ENCODE data around the gene IFI30. TPM values are rescaled to one million over a fixed set of nuclear protein-coding genes. Genes with fewer than 3 reads are reported as not detected.

The IFI30 gene
- total RNA-seq, 1 experiment from 2014 or later = 35.8 TPM

DNA sequence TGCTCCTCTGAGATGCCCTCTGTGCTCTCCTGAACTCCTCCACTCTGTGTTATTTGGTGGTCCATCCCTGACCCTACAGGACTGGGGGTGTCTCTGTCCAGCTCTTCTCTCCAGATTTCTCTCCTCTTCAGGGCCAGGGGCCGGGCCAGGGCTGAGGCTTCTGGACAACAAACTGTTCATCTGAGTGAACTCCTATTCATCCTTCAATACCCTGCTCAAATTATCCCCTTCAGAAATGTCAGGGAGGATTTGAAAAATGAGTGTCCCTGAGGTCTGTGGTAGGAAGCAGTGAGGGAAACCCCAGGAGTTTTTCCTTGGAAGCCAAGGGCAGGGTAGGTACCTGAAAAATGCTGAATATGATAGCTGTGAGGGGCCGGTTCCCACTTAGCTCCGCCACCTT is 45.0 kb downstream of the IFI30 start:
- H3F3A ChIP-seq (ENCODE audit: insufficient read depth, low read depth) = peaks cover 30% of the 10 kb centered on the region
- no peaks in the 10 kb centered on the region for H3K27me3 ChIP-seq (ENCODE audit: insufficient read depth, low read depth)
- no peak overlapping the region for H3K4me2 ChIP-seq
- ChIA-PET POLR2A (ENCODE audit: unreplicated experiment) (no interaction called here), CTCF (no interaction called here)
- intact Hi-C loops (cut with micrococcal nuclease; ENCODE audit: unreplicated experiment) = no loop called here
- no peaks in the 10 kb centered on the region for H3K9me2 ChIP-seq (ENCODE audit: insufficient read depth)
- no TSS peak for BruUV-seq (replicated peaks)
- TF ChIP-seq EZH2 (IDR thresholded peaks at IDR 0.05; ENCODE audit: low read depth) = no peak
- TF ChIP-seq, protein P1, sequence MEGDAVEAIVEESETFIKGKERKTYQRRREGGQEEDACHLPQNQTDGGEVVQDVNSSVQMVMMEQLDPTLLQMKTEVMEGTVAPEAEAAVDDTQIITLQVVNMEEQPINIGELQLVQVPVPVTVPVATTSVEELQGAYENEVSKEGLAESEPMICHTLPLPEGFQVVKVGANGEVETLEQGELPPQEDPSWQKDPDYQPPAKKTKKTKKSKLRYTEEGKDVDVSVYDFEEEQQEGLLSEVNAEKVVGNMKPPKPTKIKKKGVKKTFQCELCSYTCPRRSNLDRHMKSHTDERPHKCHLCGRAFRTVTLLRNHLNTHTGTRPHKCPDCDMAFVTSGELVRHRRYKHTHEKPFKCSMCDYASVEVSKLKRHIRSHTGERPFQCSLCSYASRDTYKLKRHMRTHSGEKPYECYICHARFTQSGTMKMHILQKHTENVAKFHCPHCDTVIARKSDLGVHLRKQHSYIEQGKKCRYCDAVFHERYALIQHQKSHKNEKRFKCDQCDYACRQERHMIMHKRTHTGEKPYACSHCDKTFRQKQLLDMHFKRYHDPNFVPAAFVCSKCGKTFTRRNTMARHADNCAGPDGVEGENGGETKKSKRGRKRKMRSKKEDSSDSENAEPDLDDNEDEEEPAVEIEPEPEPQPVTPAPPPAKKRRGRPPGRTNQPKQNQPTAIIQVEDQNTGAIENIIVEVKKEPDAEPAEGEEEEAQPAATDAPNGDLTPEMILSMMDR (conservative IDR thresholded peaks at IDR 0.05) = no peak
- no peaks in the 10 kb centered on the region for H3K79me2 ChIP-seq (ENCODE audit: low read depth)
- no peak overlapping the region for H3K4me3 ChIP-seq
- no peaks in the 10 kb centered on the region for H4K20me1 ChIP-seq (ENCODE audit: insufficient read depth)
- no peak overlapping the region for H2AFZ ChIP-seq
- H3K36me3 ChIP-seq (ENCODE audit: low read depth) = no peaks in the 10 kb centered on the region
- H3K4me1 ChIP-seq (replicated peaks; ENCODE audit: insufficient read depth) = peaks cover 12% of the 10 kb centered on the region
- no peak overlapping the region for H3K27ac ChIP-seq
- DNase-seq = no peak
- H3K9me3 ChIP-seq (ENCODE audit: insufficient read depth, low read depth) = no peaks in the 10 kb centered on the region

DNA sequence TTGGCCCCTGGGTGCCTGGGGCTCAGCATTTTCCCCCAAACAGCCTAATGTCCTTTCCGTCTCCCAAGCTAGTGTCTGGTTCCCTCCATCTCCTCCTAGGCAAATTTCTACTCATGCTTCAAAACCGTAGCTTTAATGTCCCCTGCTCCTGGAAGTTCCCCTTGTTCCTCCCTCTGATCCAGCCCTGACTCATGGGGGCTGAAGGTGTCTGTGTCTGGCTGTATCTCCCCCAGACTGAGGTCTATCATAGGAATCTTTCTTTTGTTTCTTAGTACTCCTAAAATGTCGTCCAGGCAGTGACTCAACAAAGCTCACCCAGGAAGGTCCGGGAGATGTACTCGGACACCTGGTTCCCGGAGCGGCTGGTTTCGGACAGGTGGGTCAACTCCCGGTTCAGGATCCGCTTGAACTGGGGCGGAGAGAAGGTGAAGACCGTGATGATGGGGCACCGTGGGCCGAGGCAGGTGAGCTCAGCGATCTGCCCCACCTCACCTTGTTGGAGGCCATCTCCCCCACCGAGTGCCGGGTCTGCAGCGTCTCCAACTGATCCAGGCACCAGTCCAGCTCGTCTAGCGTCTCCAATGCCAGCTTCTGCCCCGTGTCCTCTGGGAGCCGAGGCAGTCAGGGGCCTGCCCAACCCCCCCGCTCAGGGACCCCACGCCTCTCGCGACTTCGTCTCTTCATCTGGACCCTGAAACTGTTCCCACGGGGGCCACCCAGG is 46.5 kb downstream of the IFI30 start:
- POLR2A ChIA-PET (ENCODE audit: unreplicated experiment) = no interaction called here

DNA sequence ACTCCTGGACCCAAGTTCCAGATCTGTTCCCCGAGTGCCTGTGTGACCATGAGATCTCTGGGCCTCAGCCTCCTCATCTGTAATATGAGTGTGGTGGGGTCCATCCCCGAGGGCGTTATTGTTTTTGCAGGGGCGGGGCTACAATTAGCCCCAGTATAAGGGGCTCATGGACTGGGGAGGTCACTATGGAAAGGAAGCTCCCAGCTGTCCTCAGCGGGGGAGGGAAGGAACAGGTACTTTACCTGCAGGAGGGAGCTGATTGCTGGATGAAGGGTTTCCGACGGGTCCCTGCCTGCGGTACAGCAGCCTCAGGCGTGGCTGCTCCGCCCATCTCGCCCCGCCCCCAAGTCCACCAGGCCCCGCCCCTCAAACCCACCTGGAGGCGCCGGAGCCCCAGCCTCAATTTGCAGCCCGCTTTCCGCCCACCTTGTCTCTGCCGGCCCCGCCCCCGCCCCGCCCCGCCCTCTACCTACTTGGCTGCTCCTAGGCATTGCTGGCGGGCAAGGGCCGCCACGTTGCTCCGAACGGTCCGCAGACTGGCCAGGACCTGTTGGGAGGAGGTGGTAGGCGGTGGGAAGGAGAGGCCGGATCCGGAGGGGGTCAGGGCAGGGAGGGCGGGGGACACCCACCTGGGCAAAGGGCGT is 47.1 kb downstream of the IFI30 start:
- no peaks in the 10 kb centered on the region for H3K9me3 ChIP-seq (ENCODE audit: insufficient read depth, low read depth)
- no peaks in the 10 kb centered on the region for H3K79me2 ChIP-seq (ENCODE audit: low read depth)
- H3K4me3 ChIP-seq = no peak overlapping the region
- H3K27me3 ChIP-seq (ENCODE audit: insufficient read depth, low read depth) = no peaks in the 10 kb centered on the region
- H3F3A ChIP-seq (ENCODE audit: insufficient read depth, low read depth) = peaks cover 22% of the 10 kb centered on the region
- H3K9me2 ChIP-seq (ENCODE audit: insufficient read depth) = no peaks in the 10 kb centered on the region
- 0 out of 2 replicates have a peak, but pooled peaks cover 3% of the 10 kb centered on the region for H3K4me1 ChIP-seq (replicated peaks; ENCODE audit: insufficient read depth)
- H2AFZ ChIP-seq = no peak overlapping the region
- TF ChIP-seq, protein P1 (conservative IDR thresholded peaks at IDR 0.05) = no peak
- no peak for TF ChIP-seq EZH2 (IDR thresholded peaks at IDR 0.05; ENCODE audit: low read depth)
- CTCF ChIA-PET = no interaction called here
- POLR2A ChIA-PET (ENCODE audit: unreplicated experiment) = no interaction called here
- BruUV-seq (replicated peaks) = no TSS peak
- intact Hi-C loops (cut with micrococcal nuclease; ENCODE audit: unreplicated experiment) = no loop called here
- no peak overlapping the region for H3K27ac ChIP-seq
- no peak for DNase-seq
- no peaks in the 10 kb centered on the region for H4K20me1 ChIP-seq (ENCODE audit: insufficient read depth)
- peak overlapping the region; percentile 17; the same call in 1 of the 2 replicates for H3K4me2 ChIP-seq
- no peaks in the 10 kb centered on the region for H3K36me3 ChIP-seq (ENCODE audit: low read depth)

More for the DNA sequence above, 46.5 kb downstream of the IFI30 start:
- no peak for DNase-seq
- intact Hi-C loops (cut with micrococcal nuclease; ENCODE audit: unreplicated experiment) = no loop called here
- Histone ChIP-seq H3F3A (ENCODE audit: insufficient read depth, low read depth) (peaks cover 29% of the 10 kb centered on the region), H3K9me3 (ENCODE audit: insufficient read depth, low read depth) (no peaks in the 10 kb centered on the region), H3K4me1 (replicated peaks; ENCODE audit: insufficient read depth) (peaks cover 9% of the 10 kb centered on the region), H3K4me3 (no peak overlapping the region), H3K9me2 (ENCODE audit: insufficient read depth) (no peaks in the 10 kb centered on the region), H3K27me3 (ENCODE audit: insufficient read depth, low read depth) (no peaks in the 10 kb centered on the region), H3K36me3 (ENCODE audit: low read depth) (no peaks in the 10 kb centered on the region), H3K27ac (no peak overlapping the region), H2AFZ (no peak overlapping the region), H3K4me2 (no peak overlapping the region), H3K79me2 (ENCODE audit: low read depth) (no peaks in the 10 kb centered on the region), H4K20me1 (ENCODE audit: insufficient read depth) (no peaks in the 10 kb centered on the region)
- TF ChIP-seq, protein P1 (conservative IDR thresholded peaks at IDR 0.05) = no peak
- no peak for TF ChIP-seq EZH2 (IDR thresholded peaks at IDR 0.05; ENCODE audit: low read depth)
- BruUV-seq (replicated peaks) = no TSS peak
- CTCF ChIA-PET = no interaction called here
